ENCODE data around the gene GEMIN5. TPM values are rescaled to one million over a fixed set of nuclear protein-coding genes. Genes with fewer than 3 reads are reported as not detected.

GEMIN5 gene
- total RNA-seq, 1 experiment from 2014 or later = 50.6 TPM

DNA sequence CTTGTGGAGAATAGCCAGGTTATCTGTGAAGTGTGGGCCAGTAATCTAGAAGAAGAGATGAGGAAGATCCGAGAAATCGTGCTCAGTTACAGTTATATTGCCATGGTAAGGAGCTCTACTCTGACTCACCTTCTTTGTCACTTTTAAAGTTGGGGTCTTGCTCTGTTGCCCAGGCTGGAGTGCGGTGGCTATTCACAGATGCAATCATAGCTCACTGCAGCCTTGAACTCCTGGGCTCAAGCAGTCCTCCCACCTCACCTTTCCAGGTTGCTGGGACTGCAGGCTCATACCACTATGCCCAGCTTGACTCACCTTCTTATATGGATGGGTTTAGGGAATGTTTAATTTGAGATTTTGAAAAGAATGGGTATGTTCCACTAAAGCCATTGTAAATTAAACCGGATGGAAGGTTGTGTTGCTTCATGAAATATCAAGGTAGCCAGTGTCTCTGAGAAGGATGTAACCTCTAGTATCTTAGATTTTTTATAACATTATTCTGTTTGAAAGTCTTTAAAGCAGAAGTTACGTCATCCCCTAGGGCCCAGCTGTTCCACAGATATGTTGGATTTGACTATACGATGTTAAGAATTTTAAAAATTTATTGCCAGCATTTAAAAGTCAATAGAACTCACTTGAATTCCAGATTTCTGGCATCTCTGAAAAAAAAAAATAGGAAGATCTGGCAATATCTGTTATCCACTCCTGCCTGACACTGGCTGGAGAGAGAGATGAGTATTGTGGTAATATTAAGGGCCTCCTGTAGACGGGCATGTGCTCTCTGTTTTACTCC is 74.5 kb downstream of the GEMIN5 start:
- Histone ChIP-seq H3K4me1 (ENCODE audit: insufficient read depth, low read length, poor library complexity, severe bottlenecking) (peaks cover 20% of the 10 kb centered on the region), H3K27me3 (replicated peaks; ENCODE audit: insufficient read depth, low read depth, low read length, poor library complexity) (no peaks in the 10 kb centered on the region), H3K36me3 (ENCODE audit: insufficient read depth, low read length, poor library complexity, severe bottlenecking) (peaks cover 25% of the 10 kb centered on the region), H3K4me3 (ENCODE audit: low read depth, low read length, poor library complexity, severe bottlenecking) (no peak overlapping the region), H3K27ac (ENCODE audit: low read depth, low read length, poor library complexity, severe bottlenecking) (no peak overlapping the region), H3K9me3 (ENCODE audit: low read depth, low read length, poor library complexity, severe bottlenecking) (no peaks in the 10 kb centered on the region)
- ChIA-PET CTCF (no interaction called here), POLR2A (ENCODE audit: low non-redundant PET) (no interaction called here)
- no TSS peak for BruUV-seq (replicated peaks)
- intact Hi-C loops (cut with micrococcal nuclease; ENCODE audit: unreplicated experiment) = no loop called here
- TF ChIP-seq, protein P1, sequence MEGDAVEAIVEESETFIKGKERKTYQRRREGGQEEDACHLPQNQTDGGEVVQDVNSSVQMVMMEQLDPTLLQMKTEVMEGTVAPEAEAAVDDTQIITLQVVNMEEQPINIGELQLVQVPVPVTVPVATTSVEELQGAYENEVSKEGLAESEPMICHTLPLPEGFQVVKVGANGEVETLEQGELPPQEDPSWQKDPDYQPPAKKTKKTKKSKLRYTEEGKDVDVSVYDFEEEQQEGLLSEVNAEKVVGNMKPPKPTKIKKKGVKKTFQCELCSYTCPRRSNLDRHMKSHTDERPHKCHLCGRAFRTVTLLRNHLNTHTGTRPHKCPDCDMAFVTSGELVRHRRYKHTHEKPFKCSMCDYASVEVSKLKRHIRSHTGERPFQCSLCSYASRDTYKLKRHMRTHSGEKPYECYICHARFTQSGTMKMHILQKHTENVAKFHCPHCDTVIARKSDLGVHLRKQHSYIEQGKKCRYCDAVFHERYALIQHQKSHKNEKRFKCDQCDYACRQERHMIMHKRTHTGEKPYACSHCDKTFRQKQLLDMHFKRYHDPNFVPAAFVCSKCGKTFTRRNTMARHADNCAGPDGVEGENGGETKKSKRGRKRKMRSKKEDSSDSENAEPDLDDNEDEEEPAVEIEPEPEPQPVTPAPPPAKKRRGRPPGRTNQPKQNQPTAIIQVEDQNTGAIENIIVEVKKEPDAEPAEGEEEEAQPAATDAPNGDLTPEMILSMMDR (conservative IDR thresholded peaks at IDR 0.05; ENCODE audit: low read depth, low read length) = no peak
- no peak for TF ChIP-seq EZH2 (IDR thresholded peaks at IDR 0.05; ENCODE audit: borderline replicate concordance, low read depth, low read length, poor library complexity, severe bottlenecking)
- DNase-seq (ENCODE audit: low spot score) = no peak

DNA sequence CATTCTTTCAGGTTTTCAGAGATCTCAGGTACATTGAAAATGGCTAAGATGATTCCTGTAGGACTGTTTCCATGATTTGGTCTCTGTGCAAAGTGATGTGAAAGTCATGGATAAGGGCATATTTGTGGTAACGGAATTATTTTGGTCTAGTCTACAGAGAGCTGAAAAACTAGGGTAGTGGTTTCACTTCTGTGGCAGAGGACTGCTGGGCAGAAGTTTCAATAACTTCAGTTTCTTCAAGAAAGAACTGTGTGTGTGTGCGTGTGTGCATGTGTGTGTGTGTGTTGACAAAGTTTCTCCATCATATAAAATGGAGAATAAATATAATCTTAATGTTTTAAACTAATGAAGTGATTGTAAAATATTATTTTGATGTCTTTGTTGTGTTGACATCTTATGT is 75.2 kb downstream of the GEMIN5 start:
- H3K4me1 ChIP-seq (ENCODE audit: insufficient read depth, low read length, poor library complexity, severe bottlenecking) = peaks cover 20% of the 10 kb centered on the region
- H3K27ac ChIP-seq (ENCODE audit: low read depth, low read length, poor library complexity, severe bottlenecking) = no peak overlapping the region
- no peak for DNase-seq (ENCODE audit: low spot score)
- H3K9me3 ChIP-seq (ENCODE audit: low read depth, low read length, poor library complexity, severe bottlenecking) = no peaks in the 10 kb centered on the region
- peaks cover 25% of the 10 kb centered on the region for H3K36me3 ChIP-seq (ENCODE audit: insufficient read depth, low read length, poor library complexity, severe bottlenecking)
- no peak overlapping the region for H3K4me3 ChIP-seq (ENCODE audit: low read depth, low read length, poor library complexity, severe bottlenecking)
- CTCF ChIA-PET = interaction anchor here (0.6 kb wide), 1 partner anchor 164 kb away, joined by 3 read pairs; no protein-coding TSS in a partner anchor
- no peaks in the 10 kb centered on the region for H3K27me3 ChIP-seq (replicated peaks; ENCODE audit: insufficient read depth, low read depth, low read length, poor library complexity)
- no peak for TF ChIP-seq EZH2 (IDR thresholded peaks at IDR 0.05; ENCODE audit: borderline replicate concordance, low read depth, low read length, poor library complexity, severe bottlenecking)
- TF ChIP-seq, protein P1 (conservative IDR thresholded peaks at IDR 0.05; ENCODE audit: low read depth, low read length) = no peak
- no TSS peak for BruUV-seq (replicated peaks)
- POLR2A ChIA-PET (ENCODE audit: low non-redundant PET) = no interaction called here
- intact Hi-C loops (cut with micrococcal nuclease; ENCODE audit: unreplicated experiment) = no loop called here

DNA sequence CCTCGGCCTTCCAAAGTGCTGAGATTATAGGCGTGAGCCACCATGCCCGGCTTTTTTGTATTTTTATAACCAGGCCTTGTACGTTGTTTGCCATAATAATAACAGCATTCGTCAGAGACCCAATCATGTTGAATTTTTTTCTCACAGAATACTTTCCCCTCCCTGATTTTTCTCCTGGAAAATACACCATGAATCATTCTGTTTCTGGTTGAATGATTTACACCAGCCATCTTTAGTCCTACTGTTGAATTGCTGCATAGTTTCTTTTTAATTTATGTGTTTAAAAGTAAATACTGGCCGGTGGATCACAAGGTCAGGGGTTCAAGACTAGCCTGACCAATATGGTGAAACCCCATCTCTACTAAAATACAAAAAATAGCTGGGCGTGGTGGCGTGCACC is 76.1 kb downstream of the GEMIN5 start:
- POLR2A ChIA-PET (ENCODE audit: low non-redundant PET) = no interaction called here
- BruUV-seq (replicated peaks) = no TSS peak

More for the DNA sequence above, 76.1 kb downstream of the GEMIN5 start:
- Histone ChIP-seq H3K9me3 (ENCODE audit: low read depth, low read length, poor library complexity, severe bottlenecking) (no peaks in the 10 kb centered on the region), H3K4me3 (ENCODE audit: low read depth, low read length, poor library complexity, severe bottlenecking) (no peak overlapping the region), H3K36me3 (ENCODE audit: insufficient read depth, low read length, poor library complexity, severe bottlenecking) (peaks cover 25% of the 10 kb centered on the region), H3K27me3 (replicated peaks; ENCODE audit: insufficient read depth, low read depth, low read length, poor library complexity) (no peaks in the 10 kb centered on the region), H3K4me1 (ENCODE audit: insufficient read depth, low read length, poor library complexity, severe bottlenecking) (peaks cover 24% of the 10 kb centered on the region), H3K27ac (ENCODE audit: low read depth, low read length, poor library complexity, severe bottlenecking) (no peak overlapping the region)
- DNase-seq (ENCODE audit: low spot score) = no peak
- intact Hi-C loops (cut with micrococcal nuclease; ENCODE audit: unreplicated experiment) = no loop called here
- CTCF ChIA-PET = interaction anchor here (0.6 kb wide), 1 partner anchor 165 kb away, joined by 3 read pairs; no protein-coding TSS in a partner anchor
- TF ChIP-seq EZH2 (IDR thresholded peaks at IDR 0.05; ENCODE audit: borderline replicate concordance, low read depth, low read length, poor library complexity, severe bottlenecking) = no peak
- TF ChIP-seq, protein P1 (conservative IDR thresholded peaks at IDR 0.05; ENCODE audit: low read depth, low read length) = no peak
